ENCODE measurements around the gene MYH7. TPM values are rescaled to one million over a fixed set of nuclear protein-coding genes. Genes with fewer than 3 reads are reported as not detected.

MYH7 gene
- total and polyA plus RNA-seq, 8 donors = 0.23 to 4.9 (median 2.4) TPM; not detected in 4

- intact Hi-C loops (cut with DNase I; ENCODE audit: low total_unique reads) = no loop called here
- DNase-seq = no peak
- Histone ChIP-seq H3K36me3 (no peaks in the 10 kb centered on the region), H3K27me3 (peaks cover 0 to 54% (median 14%) of the 10 kb centered on the region in 3 donors), H3K4me3 (no peak overlapping the region), H3K27ac (no peak overlapping the region), H3K4me1 (no peaks in the 10 kb centered on the region), H3K9me3 (no peaks in the 10 kb centered on the region)
- 68 to 87% (median 71%) methylated on average over 10 of the region's 10 CpGs for WGBS, 5 donors
- no peak for TF ChIP-seq POLR2A (IDR thresholded peaks at IDR 0.05)
- TF ChIP-seq, protein P1, sequence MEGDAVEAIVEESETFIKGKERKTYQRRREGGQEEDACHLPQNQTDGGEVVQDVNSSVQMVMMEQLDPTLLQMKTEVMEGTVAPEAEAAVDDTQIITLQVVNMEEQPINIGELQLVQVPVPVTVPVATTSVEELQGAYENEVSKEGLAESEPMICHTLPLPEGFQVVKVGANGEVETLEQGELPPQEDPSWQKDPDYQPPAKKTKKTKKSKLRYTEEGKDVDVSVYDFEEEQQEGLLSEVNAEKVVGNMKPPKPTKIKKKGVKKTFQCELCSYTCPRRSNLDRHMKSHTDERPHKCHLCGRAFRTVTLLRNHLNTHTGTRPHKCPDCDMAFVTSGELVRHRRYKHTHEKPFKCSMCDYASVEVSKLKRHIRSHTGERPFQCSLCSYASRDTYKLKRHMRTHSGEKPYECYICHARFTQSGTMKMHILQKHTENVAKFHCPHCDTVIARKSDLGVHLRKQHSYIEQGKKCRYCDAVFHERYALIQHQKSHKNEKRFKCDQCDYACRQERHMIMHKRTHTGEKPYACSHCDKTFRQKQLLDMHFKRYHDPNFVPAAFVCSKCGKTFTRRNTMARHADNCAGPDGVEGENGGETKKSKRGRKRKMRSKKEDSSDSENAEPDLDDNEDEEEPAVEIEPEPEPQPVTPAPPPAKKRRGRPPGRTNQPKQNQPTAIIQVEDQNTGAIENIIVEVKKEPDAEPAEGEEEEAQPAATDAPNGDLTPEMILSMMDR (IDR thresholded peaks at IDR 0.05) = no peak
- no peak for TF ChIP-seq EP300 (IDR thresholded peaks at IDR 0.05)
- TF ChIP-seq POLR2AphosphoS5 (IDR thresholded peaks at IDR 0.05) = no peak
Measured at GRCh38 chr14:23405096-23405495, 30.4 kb downstream of the MYH7 start.

DNA sequence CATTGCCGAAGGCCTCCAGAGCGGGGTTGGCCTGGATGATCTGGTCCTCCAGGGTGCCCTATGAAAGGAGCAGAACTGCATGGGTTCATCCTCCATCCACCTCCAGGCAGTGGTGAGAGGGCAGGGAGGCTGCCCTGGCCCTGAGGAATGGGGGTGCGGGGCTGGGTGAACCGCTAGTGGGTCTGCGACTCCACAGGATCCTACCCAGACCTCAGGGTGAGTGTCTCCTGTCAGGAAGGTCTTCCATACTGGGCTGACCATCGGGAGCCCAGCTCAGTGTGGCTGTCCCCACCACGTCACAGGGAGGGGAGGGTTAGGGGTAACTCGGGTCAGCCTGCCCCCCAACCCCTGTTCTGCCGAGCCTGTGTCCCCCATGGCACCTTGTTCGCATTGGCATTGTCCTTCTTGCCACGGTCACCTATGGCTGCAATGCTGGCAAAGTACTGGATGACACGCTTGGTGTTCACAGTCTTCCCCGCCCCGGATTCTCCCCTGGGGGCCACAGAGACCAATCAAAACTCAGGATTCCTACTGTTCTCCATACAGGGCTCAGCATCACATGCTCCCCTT lies 31.0 kb downstream of the MYH7 start:
- no peaks in the 10 kb centered on the region for H3K4me1 ChIP-seq
- H3K27me3 ChIP-seq = peaks cover 0 to 54% (median 14%) of the 10 kb centered on the region in 3 donors
- H3K9me3 ChIP-seq = no peaks in the 10 kb centered on the region
- DNase-seq = no peak
- H3K36me3 ChIP-seq = no peaks in the 10 kb centered on the region
- H3K27ac ChIP-seq = no peak overlapping the region
- intact Hi-C loops (cut with DNase I; ENCODE audit: low total_unique reads) = no loop called here
- 78 to 87% (median 85%) methylated on average over 11 to 14 of the region's 14 CpGs for WGBS, 5 donors
- TF ChIP-seq, protein P1 (IDR thresholded peaks at IDR 0.05) = no peak
- TF ChIP-seq POLR2AphosphoS5 (IDR thresholded peaks at IDR 0.05) (no peak), EP300 (IDR thresholded peaks at IDR 0.05) (no peak), POLR2A (IDR thresholded peaks at IDR 0.05) (no peak)
- no peak overlapping the region for H3K4me3 ChIP-seq

DNA sequence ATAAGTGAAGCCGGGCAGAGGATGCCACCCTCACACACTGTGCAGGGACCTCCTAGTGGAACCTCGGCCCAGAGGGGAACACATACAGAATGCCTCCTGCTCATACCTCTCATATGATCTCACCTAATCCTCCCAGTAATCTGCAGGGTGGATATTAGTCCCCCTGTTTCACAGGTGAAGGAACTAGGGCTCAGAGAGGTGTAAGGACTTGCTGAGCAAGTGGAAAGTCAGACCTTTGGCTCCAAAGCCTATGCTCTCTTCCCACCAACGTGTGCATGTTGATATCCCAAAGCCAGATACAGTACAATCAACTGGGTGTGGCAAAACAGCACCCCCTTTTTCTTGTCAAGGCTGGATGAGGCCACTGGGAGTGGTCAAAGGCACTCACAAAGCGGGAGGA lies 31.6 kb downstream of the MYH7 start:
- WGBS, 5 donors = 59 to 67% (median 63%) methylated on average over 4 of the region's 4 CpGs
- TF ChIP-seq, protein P1 (IDR thresholded peaks at IDR 0.05) = no peak
- TF ChIP-seq EP300 (IDR thresholded peaks at IDR 0.05) = no peak
- TF ChIP-seq POLR2AphosphoS5 (IDR thresholded peaks at IDR 0.05) = no peak
- no peak for TF ChIP-seq POLR2A (IDR thresholded peaks at IDR 0.05)
- Histone ChIP-seq H3K27me3 (peaks cover 0 to 54% (median 14%) of the 10 kb centered on the region in 3 donors), H3K4me1 (no peaks in the 10 kb centered on the region), H3K27ac (no peak overlapping the region), H3K36me3 (no peaks in the 10 kb centered on the region), H3K4me3 (no peak overlapping the region), H3K9me3 (no peaks in the 10 kb centered on the region)
- DNase-seq = no peak
- intact Hi-C loops (cut with DNase I; ENCODE audit: low total_unique reads) = no loop called here

DNA sequence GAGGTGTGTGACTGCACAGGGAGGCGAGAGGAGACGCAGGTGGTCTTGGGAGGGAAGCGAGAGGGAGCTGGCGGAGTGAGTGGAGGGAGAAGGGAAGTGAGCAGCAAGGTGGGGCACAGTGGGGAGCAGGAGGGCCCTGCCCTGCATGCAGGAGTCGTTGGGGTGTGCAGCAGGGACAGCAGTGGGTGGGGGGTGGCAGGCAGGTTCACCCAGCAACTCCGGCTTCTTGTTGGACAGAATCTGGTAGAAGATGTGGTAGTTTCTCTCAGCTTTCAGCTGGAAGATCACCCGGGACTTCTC lies 32.4 kb downstream of the MYH7 start:
- Histone ChIP-seq H3K9me3 (no peaks in the 10 kb centered on the region), H3K4me1 (no peaks in the 10 kb centered on the region), H3K36me3 (no peaks in the 10 kb centered on the region), H3K4me3 (no peak overlapping the region), H3K27ac (no peak overlapping the region), H3K27me3 (peaks cover 0 to 54% (median 14%) of the 10 kb centered on the region in 3 donors)
- TF ChIP-seq POLR2A (IDR thresholded peaks at IDR 0.05) (no peak), POLR2AphosphoS5 (IDR thresholded peaks at IDR 0.05) (no peak), EP300 (IDR thresholded peaks at IDR 0.05) (no peak)
- TF ChIP-seq, protein P1 (IDR thresholded peaks at IDR 0.05) = no peak
- intact Hi-C loops (cut with DNase I; ENCODE audit: low total_unique reads) = no loop called here
- 47 to 56% (median 49%) methylated on average over 7 of the region's 7 CpGs for WGBS, 5 donors
- no peak for DNase-seq
